ENCODE measurements around the gene CCK.

DNA sequence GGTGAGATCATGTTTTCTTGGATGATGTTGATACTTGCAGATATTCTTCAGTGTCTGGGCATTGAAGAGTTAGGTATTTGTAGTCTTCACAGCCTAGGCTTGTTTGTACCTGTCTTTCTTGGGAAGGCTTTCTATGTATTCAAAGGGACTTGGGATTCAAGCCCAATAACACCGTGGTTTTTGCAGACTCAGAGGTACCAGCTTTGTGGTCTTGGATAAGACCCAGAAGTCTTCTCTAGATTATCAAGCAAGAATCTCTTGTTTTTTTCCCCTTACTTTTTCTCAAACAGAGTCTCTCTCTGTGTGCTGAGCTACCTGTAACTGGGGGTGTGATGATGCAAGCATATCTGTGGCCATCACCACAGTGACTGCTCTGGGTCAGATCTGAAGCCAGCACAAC lies 42.7 kb upstream of the CCK start:
- TF ChIP-seq, protein P1, sequence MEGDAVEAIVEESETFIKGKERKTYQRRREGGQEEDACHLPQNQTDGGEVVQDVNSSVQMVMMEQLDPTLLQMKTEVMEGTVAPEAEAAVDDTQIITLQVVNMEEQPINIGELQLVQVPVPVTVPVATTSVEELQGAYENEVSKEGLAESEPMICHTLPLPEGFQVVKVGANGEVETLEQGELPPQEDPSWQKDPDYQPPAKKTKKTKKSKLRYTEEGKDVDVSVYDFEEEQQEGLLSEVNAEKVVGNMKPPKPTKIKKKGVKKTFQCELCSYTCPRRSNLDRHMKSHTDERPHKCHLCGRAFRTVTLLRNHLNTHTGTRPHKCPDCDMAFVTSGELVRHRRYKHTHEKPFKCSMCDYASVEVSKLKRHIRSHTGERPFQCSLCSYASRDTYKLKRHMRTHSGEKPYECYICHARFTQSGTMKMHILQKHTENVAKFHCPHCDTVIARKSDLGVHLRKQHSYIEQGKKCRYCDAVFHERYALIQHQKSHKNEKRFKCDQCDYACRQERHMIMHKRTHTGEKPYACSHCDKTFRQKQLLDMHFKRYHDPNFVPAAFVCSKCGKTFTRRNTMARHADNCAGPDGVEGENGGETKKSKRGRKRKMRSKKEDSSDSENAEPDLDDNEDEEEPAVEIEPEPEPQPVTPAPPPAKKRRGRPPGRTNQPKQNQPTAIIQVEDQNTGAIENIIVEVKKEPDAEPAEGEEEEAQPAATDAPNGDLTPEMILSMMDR (IDR thresholded peaks at IDR 0.05): no peak
- TF ChIP-seq EZH2 (IDR thresholded peaks at IDR 0.05): no peak

Measured in neural progenitor cell (in vitro differentiated cells).